Measurements from ENCODE around the gene SLC25A12. TPM values are rescaled to one million over a fixed set of nuclear protein-coding genes. Genes with fewer than 3 reads are reported as not detected.
"Not testable (repeated sequence)": the region's sequence is repeated elsewhere in the genome, so short reads cannot be mapped to it uniquely, and the experiment has no call there.

Gene SLC25A12
- total RNA-seq, 4 donors from 2014 or later, result 26.9 to 151 (median 40.5) TPM

DNA sequence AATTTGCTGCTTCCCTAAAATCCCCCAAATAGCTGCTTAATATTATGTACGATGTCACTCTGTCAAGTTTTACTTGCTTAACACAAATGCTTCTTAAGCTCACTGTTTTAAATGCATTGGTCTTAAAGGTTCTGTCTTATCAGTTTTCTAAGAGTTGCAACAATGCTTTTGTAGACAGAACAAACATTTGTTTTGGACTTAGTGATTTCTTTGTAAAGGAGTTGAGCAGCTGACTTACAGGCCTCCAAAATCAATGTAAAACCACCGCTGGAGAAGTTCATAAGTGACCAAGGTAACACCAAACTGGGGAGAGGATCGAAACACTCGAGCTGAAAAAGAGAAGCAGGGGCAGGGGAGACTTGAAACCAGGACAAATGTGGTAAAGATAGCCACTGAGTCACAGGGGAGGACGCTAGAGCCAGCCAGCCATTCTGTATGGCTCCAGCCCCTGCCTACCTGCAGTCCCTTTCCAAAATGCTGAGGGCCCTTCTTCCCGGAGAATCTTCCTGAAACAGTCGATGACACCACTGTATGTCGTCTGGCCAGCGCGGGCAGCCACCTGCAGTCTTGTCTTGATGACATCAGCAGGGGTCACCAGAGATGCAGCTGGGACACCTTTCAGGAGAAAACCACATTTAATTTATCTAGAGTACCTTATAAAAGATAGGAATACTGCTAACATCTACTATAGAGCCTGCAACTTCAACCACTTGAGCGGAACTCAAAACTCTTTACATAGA is 106.5 kb downstream of the SLC25A12 start:
- in situ Hi-C loops (cut with MboI; ENCODE audit: low pct_ligation_motif_present in 1 of 4, low pct_unique_long_range_greater_than_20kb in 1 of 4, low sequenced_read_pairs in 3 of 4), result no loop called here
- 87 to 89% methylated on average over 6 to 11 of the region's 11 CpGs for WGBS, 2 donors (ENCODE audit: low coverage in 1 of 2)
- intact Hi-C loops (cut with DNase I; ENCODE audit: low total_unique reads), result no loop called here
- Histone ChIP-seq H3K27ac (no peak overlapping the region), H3K4me3 (no peak overlapping the region), H3K4me1 (no peaks in the 10 kb centered on the region), H3K36me3 (peaks cover 0 to 69% (median 24%) of the 10 kb centered on the region in 4 donors), H3K27me3 (no peaks in the 10 kb centered on the region), H3K9me3 (no peaks in the 10 kb centered on the region)
- DNase-seq, result no peak
- TF ChIP-seq EP300 (IDR thresholded peaks at IDR 0.05; ENCODE audit: low read depth) (no peak), POLR2A (IDR thresholded peaks at IDR 0.05) (no peak), POLR2AphosphoS5 (IDR thresholded peaks at IDR 0.05) (no peak)
- TF ChIP-seq, protein P1, sequence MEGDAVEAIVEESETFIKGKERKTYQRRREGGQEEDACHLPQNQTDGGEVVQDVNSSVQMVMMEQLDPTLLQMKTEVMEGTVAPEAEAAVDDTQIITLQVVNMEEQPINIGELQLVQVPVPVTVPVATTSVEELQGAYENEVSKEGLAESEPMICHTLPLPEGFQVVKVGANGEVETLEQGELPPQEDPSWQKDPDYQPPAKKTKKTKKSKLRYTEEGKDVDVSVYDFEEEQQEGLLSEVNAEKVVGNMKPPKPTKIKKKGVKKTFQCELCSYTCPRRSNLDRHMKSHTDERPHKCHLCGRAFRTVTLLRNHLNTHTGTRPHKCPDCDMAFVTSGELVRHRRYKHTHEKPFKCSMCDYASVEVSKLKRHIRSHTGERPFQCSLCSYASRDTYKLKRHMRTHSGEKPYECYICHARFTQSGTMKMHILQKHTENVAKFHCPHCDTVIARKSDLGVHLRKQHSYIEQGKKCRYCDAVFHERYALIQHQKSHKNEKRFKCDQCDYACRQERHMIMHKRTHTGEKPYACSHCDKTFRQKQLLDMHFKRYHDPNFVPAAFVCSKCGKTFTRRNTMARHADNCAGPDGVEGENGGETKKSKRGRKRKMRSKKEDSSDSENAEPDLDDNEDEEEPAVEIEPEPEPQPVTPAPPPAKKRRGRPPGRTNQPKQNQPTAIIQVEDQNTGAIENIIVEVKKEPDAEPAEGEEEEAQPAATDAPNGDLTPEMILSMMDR (IDR thresholded peaks at IDR 0.05), result no peak

DNA sequence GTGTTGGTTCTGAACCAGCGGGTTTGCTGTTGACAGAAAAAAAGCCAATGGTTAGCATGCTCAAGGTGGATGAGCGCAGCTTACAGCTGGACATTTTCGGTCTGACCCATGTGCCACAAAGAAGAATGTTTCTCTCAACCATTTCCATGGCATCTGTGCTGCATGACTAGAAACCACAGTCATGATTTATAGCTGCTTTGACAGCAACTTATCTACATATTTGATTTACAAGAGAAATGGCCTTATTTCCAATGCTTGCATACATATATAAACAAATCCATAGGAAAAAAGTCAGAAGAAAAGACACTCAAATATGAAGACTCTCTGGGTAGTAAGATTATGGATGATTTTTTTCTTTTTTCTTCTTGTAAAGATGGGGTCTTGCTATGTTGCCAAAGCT is 108.6 kb downstream of the SLC25A12 start:
- TF ChIP-seq EP300 (IDR thresholded peaks at IDR 0.05; ENCODE audit: low read depth), result no peak
- no peak for TF ChIP-seq POLR2AphosphoS5 (IDR thresholded peaks at IDR 0.05)
- no peak for TF ChIP-seq POLR2A (IDR thresholded peaks at IDR 0.05)
- TF ChIP-seq, protein P1 (IDR thresholded peaks at IDR 0.05), result no peak
- in situ Hi-C loops (cut with MboI; ENCODE audit: low pct_ligation_motif_present in 1 of 4, low pct_unique_long_range_greater_than_20kb in 1 of 4, low sequenced_read_pairs in 3 of 4) (no loop called here), intact Hi-C loops (cut with DNase I; ENCODE audit: low total_unique reads) (no loop called here)
- no peaks in the 10 kb centered on the region for H3K9me3 ChIP-seq
- H3K27ac ChIP-seq, result no peak overlapping the region
- DNase-seq, result no peak
- peaks cover 0 to 56% (median 14%) of the 10 kb centered on the region in 4 donors for H3K36me3 ChIP-seq
- H3K4me3 ChIP-seq, result no peak overlapping the region
- H3K27me3 ChIP-seq, result no peaks in the 10 kb centered on the region
- 97% methylated on average over 3 of the region's 3 CpGs; no CpG with 5 or more reads in 1 of the 2 donors for WGBS, 2 donors (ENCODE audit: low coverage in 1 of 2)
- no peaks in the 10 kb centered on the region for H3K4me1 ChIP-seq

DNA sequence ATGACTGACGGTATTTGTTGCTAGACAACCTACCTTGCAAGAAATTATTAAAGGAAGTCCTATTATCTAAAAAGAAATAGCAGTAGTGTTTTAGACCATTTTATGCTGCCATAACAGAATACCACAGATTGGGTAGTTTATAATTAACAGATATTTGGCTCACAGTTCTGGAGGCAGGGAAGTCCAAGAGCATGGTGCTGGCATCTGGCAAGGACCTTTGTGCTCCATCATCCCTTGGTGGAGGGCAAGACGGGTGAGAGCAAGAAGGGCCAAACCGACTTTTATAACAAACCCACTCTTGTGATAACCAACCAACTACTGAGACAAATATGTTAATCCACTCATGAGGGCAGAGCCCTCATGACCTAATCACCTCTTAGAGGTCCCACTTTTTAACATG is 115.5 kb downstream of the SLC25A12 start:
- no peaks in the 10 kb centered on the region for H3K27me3 ChIP-seq
- in situ Hi-C loops (cut with MboI; ENCODE audit: low pct_ligation_motif_present in 1 of 4, low pct_unique_long_range_greater_than_20kb in 1 of 4, low sequenced_read_pairs in 3 of 4), result no loop called here
- H3K4me3 ChIP-seq, result no peak overlapping the region
- TF ChIP-seq POLR2AphosphoS5 (IDR thresholded peaks at IDR 0.05), result no peak
- TF ChIP-seq POLR2A (IDR thresholded peaks at IDR 0.05), result no peak
- TF ChIP-seq, protein P1 (IDR thresholded peaks at IDR 0.05), result no peak
- no peak for TF ChIP-seq EP300 (IDR thresholded peaks at IDR 0.05; ENCODE audit: low read depth)
- H3K9me3 ChIP-seq, result peaks cover 0 to 7% of the 10 kb centered on the region in 2 donors
- DNase-seq, result no peak
- WGBS, 2 donors (ENCODE audit: low coverage in 1 of 2), result 98 to 100% methylated on average over 3 of the region's 3 CpGs
- no peaks in the 10 kb centered on the region for H3K4me1 ChIP-seq
- H3K36me3 ChIP-seq, result peaks cover 0 to 11% (median 0%) of the 10 kb centered on the region in 4 donors
- H3K27ac ChIP-seq, result no peak overlapping the region
- intact Hi-C loops (cut with DNase I; ENCODE audit: low total_unique reads), result no loop called here

DNA sequence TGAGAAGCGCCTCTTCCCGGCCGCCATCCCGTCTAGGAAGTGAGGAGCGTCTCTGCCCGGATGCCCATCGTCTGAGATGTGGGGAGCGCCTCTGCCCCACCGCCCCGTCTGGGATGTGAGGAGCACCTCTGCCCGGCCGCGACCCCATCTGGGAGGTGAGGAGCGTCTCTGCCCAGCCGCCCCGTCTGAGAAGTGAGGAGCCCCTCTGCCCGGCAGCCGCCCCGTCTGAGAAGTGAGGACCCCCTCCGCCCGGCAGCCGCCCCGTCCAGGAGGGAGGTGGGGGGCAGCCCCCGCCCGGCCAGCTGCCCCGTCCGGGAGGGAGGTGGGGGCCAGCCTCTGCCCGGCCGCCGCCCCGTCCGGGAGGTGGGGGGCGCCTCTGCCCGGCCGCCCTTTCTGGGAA is 119.5 kb downstream of the SLC25A12 start:
- in situ Hi-C loops (cut with MboI; ENCODE audit: low pct_ligation_motif_present in 1 of 4, low pct_unique_long_range_greater_than_20kb in 1 of 4, low sequenced_read_pairs in 3 of 4); H3K9me3 ChIP-seq; DNase-seq; intact Hi-C loops (cut with DNase I; ENCODE audit: low total_unique reads); H3K4me3 ChIP-seq; H3K27me3 ChIP-seq; H3K27ac ChIP-seq; H3K36me3 ChIP-seq; H3K4me1 ChIP-seq: not testable (repeated sequence)
- WGBS, 2 donors (ENCODE audit: low coverage in 1 of 2), result 98 to 100% methylated on average over 3 to 21 of the region's 35 CpGs

DNA sequence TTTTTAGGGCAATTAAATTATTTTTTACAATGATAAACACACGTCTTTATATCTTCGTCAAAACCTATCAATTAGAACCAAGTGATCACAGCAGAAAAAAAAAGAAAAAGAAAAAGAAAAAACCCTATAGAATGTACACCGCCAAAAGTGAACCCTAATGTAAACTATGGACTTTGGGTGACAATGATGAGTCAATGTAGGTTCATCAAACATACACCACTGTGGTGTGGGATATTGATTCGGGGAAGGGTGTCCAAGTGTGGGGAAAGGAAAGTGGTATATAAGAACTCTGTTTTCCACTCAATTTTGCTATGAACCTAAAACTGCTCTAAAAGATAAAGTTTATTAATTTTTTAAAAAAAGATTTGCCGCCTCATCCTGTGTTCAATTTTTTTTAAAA is 121.7 kb downstream of the SLC25A12 start:
- no peak overlapping the region for H3K27ac ChIP-seq
- intact Hi-C loops (cut with DNase I; ENCODE audit: low total_unique reads), result no loop called here
- H3K4me1 ChIP-seq, result no peaks in the 10 kb centered on the region
- H3K36me3 ChIP-seq, result no peaks in the 10 kb centered on the region
- no peak for DNase-seq
- 87 to 93% methylated on average over 5 of the region's 5 CpGs for WGBS, 2 donors (ENCODE audit: low coverage in 1 of 2)
- H3K27me3 ChIP-seq, result no peaks in the 10 kb centered on the region
- TF ChIP-seq POLR2AphosphoS5 (IDR thresholded peaks at IDR 0.05) (no peak), POLR2A (IDR thresholded peaks at IDR 0.05) (no peak), EP300 (IDR thresholded peaks at IDR 0.05; ENCODE audit: low read depth) (no peak)
- TF ChIP-seq, protein P1 (IDR thresholded peaks at IDR 0.05), result no peak
- in situ Hi-C loops (cut with MboI; ENCODE audit: low pct_ligation_motif_present in 1 of 4, low pct_unique_long_range_greater_than_20kb in 1 of 4, low sequenced_read_pairs in 3 of 4), result no loop called here
- H3K4me3 ChIP-seq, result no peak overlapping the region
- no peaks in the 10 kb centered on the region for H3K9me3 ChIP-seq
